Measurements from ENCODE around the gene CHD6. TPM values are rescaled to one million over a fixed set of nuclear protein-coding genes. Genes with fewer than 3 reads are reported as not detected.

CHD6 gene
- total and polyA plus RNA-seq, 2 experiments from 2014 or later = 41.0 to 158 TPM

- H3K36me3 Mint-ChIP-seq (ENCODE audit: low read depth) = peaks cover 27% of the 10 kb centered on the region
- Histone ChIP-seq H4K20me1 (replicated peaks; ENCODE audit: insufficient read depth) (no peaks in the 10 kb centered on the region), H3K9me2 (ENCODE audit: insufficient read depth) (no peaks in the 10 kb centered on the region), H3K4me3 (no peak overlapping the region), H3F3A (replicated peaks; ENCODE audit: low read depth) (no peaks in the 10 kb centered on the region), H3K4me2 (no peak overlapping the region), H3K79me2 (replicated peaks; ENCODE audit: insufficient read depth) (no peaks in the 10 kb centered on the region), H3K4me1 (ENCODE audit: insufficient read depth) (no peaks in the 10 kb centered on the region), H3K27me3 (ENCODE audit: insufficient read depth) (no peaks in the 10 kb centered on the region), H2AFZ (no peak overlapping the region), H3K36me3 (ENCODE audit: insufficient read depth) (peaks cover 11% of the 10 kb centered on the region; the same call in 1 of the 2 replicates), H3K27ac (ENCODE audit: low read depth) (no peak overlapping the region)
- H3K4me1 Mint-ChIP-seq = peaks cover 7% of the 10 kb centered on the region; the same call in 2 of the 3 replicates
- H3K9me3 Mint-ChIP-seq = no peaks in the 10 kb centered on the region
- ATAC-seq (no peak), DNase-seq (ENCODE audit: low spot score) (no peak)
- H3K27me3 Mint-ChIP-seq (ENCODE audit: insufficient read depth, low read depth, poor library complexity) = peaks cover 4% of the 10 kb centered on the region
- TF ChIP-seq EZH2 (IDR thresholded peaks at IDR 0.05; ENCODE audit: low read depth, unreplicated experiment) (no peak), EZH2phosphoT487 (IDR thresholded peaks at IDR 0.05; ENCODE audit: unreplicated experiment) (no peak), CTCF (conservative IDR thresholded peaks at IDR 0.05; ENCODE audit: low read depth in 2 of 2) (no peak)
- H3K4me3 Mint-ChIP-seq = no peak overlapping the region
- H3K27ac Mint-ChIP-seq = no peak overlapping the region
Observed at GRCh38 chr20:41403604-41404003, 214.6 kb downstream of the CHD6 start.

- Mint-ChIP-seq H3K36me3 (ENCODE audit: low read depth) (no peaks in the 10 kb centered on the region), H3K9me3 (no peaks in the 10 kb centered on the region), H3K27ac (no peak overlapping the region), H3K27me3 (ENCODE audit: insufficient read depth, low read depth, poor library complexity) (peaks cover 9% of the 10 kb centered on the region), H3K4me3 (no peak overlapping the region), H3K4me1 (peaks cover 20% of the 10 kb centered on the region; the same call in 2 of the 3 replicates)
- H3K9me2 ChIP-seq (ENCODE audit: insufficient read depth) = no peaks in the 10 kb centered on the region
- no peaks in the 10 kb centered on the region for H3F3A ChIP-seq (replicated peaks; ENCODE audit: low read depth)
- H3K4me3 ChIP-seq = no peak overlapping the region
- no peak overlapping the region for H3K4me2 ChIP-seq
- H3K27ac ChIP-seq (ENCODE audit: low read depth) = no peak overlapping the region
- H3K36me3 ChIP-seq (ENCODE audit: insufficient read depth) = no peaks in the 10 kb centered on the region
- no peaks in the 10 kb centered on the region for H3K79me2 ChIP-seq (replicated peaks; ENCODE audit: insufficient read depth)
- DNase-seq (ENCODE audit: low spot score) (no peak), ATAC-seq (no peak)
- no peaks in the 10 kb centered on the region for H4K20me1 ChIP-seq (replicated peaks; ENCODE audit: insufficient read depth)
- H2AFZ ChIP-seq = no peak overlapping the region
- H3K4me1 ChIP-seq (ENCODE audit: insufficient read depth) = peaks cover 11% of the 10 kb centered on the region
- no peaks in the 10 kb centered on the region for H3K27me3 ChIP-seq (ENCODE audit: insufficient read depth)
- TF ChIP-seq NANOG (IDR thresholded peaks at IDR 0.05; ENCODE audit: borderline replicate concordance) (no peak), EZH2 (IDR thresholded peaks at IDR 0.05; ENCODE audit: low read depth, unreplicated experiment) (no peak), ZNF114 (CRISPR knock-in tag; IDR thresholded peaks at IDR 0.05) (no peak), CREB1 (CRISPR knock-in tag; IDR thresholded peaks at IDR 0.05; ENCODE audit: low read depth) (no peak), POLR2AphosphoS5 (IDR thresholded peaks at IDR 0.05; ENCODE audit: low read depth) (no peak), EZH2phosphoT487 (IDR thresholded peaks at IDR 0.05; ENCODE audit: unreplicated experiment) (no peak), REST (IDR thresholded peaks at IDR 0.05; ENCODE audit: unreplicated experiment) (no peak), ZNF462 (CRISPR knock-in tag; IDR thresholded peaks at IDR 0.05) (no peak), ZNF331 (CRISPR knock-in tag; IDR thresholded peaks at IDR 0.05; ENCODE audit: low read depth) (no peak), JUNB (IDR thresholded peaks at IDR 0.05; ENCODE audit: unreplicated experiment) (no peak)
Observed at GRCh38 chr20:41398408-41398807, 219.8 kb downstream of the CHD6 start.
